ENCODE measurements around the gene SLC4A5.
A peak's percentile ranks its signal among the peaks of the same experiment; 100 is the strongest.

GRCh38 chr2:74261204-74261864, 81.9 kb downstream of the SLC4A5 start:
- TF ChIP-seq POLR2A (IDR thresholded peaks at IDR 0.05), result no peak
- peak in 1 of 2 donors; percentile 12 for TF ChIP-seq CTCF (IDR thresholded peaks at IDR 0.05)
- TF ChIP-seq EP300 (IDR thresholded peaks at IDR 0.05), result no peak
- TF ChIP-seq POLR2AphosphoS5 (IDR thresholded peaks at IDR 0.05), result no peak
